Nephron progenitor cell (in vitro differentiated cells): Measurements from ENCODE around the gene RIMS4.

ENCODE experiments used
- DNase-seq: peaks from one replicate; pipeline ENCODE4 v3.0.0; 2021
- H3K27ac Mint-ChIP-seq: 2 replicates; pipeline ENCODE4 v1.8.0; 2021; ENCODE audit warnings: mild to moderate bottlenecking, moderate library complexity, mixed read lengths
- H3K27me3 Mint-ChIP-seq: 2 replicates; pipeline ENCODE4 v1.8.0; 2021; ENCODE audit warnings: mild to moderate bottlenecking, low read depth, mixed read lengths; ENCODE audit not compliant: poor library complexity
- H3K36me3 Mint-ChIP-seq: 2 replicates; pipeline ENCODE4 v1.8.0; 2021; ENCODE audit warnings: low read depth, mixed read lengths
- H3K4me1 Mint-ChIP-seq: 2 replicates; pipeline ENCODE4 v1.8.0; 2021; ENCODE audit warnings: mixed read lengths
- H3K4me3 Mint-ChIP-seq: 2 replicates; pipeline ENCODE4 v1.8.0; 2021; ENCODE audit warnings: mild to moderate bottlenecking, moderate library complexity, mixed read lengths
- H3K9me3 Mint-ChIP-seq: 2 replicates; pipeline ENCODE4 v1.8.0; 2021; ENCODE audit warnings: mild to moderate bottlenecking, moderate library complexity, mixed read lengths
- CTCF ChIP-seq: fragments of 200-600 bp; sonication (generic); IDR thresholded peaks from 2 replicates; pipeline ENCODE4 v1.5.0; 2021; ENCODE audit warnings: antibody characterized with exemption

Gene RIMS4

GRCh38 chr20:44703956-44704488, 106.3 kb downstream of the RIMS4 start:
- Mint-ChIP-seq H3K27ac (peak overlapping the region; percentile 34), H3K27me3 (peaks cover 3% of the 10 kb centered on the region), H3K36me3 (no peaks in the 10 kb centered on the region), H3K9me3 (no peaks in the 10 kb centered on the region), H3K4me3 (no peak overlapping the region), H3K4me1 (peaks cover 42% of the 10 kb centered on the region)
- TF ChIP-seq CTCF: no peak
- no peak for DNase-seq

DNA sequence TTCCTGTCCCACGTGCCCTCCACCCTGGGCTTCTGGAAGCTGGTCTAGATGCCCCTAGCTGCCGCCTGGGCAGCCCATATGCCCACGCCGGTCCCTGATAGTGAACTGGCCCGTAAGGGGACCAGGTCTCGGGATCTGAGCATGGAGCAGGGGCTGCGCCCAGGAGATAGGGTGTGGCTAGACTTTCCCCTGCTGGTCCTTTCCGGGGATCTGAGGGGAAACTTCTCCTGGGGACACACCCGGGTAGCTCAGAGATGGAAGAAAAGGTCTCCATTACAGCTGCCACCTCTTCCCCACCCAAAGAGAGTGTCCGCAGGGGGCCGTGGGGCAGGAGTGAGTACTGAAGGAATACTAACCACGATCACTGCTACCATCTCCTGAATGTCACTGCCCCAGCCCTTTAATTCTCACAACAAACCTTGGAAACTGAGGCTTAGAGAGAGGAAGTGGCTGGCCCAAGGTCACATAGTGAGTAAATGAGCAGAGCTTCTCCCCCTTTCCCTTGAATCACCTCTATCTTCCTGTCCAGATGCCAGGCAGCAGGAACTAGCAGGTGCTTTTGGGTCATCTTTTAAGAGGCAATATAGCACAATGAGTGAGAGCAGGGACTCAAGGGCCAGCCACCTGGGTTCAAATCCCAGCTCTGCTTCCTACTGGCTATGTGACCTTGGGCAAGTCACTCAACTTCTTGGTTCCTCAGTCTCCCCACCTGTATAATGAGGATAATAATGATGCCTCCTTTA, 107.0 kb downstream of the RIMS4 start:
- no peak for DNase-seq
- Mint-ChIP-seq H3K27me3 (peaks cover 3% of the 10 kb centered on the region), H3K27ac (no peak overlapping the region), H3K4me1 (peaks cover 42% of the 10 kb centered on the region), H3K9me3 (no peaks in the 10 kb centered on the region), H3K4me3 (no peak overlapping the region), H3K36me3 (no peaks in the 10 kb centered on the region)
- no peak for TF ChIP-seq CTCF

DNA sequence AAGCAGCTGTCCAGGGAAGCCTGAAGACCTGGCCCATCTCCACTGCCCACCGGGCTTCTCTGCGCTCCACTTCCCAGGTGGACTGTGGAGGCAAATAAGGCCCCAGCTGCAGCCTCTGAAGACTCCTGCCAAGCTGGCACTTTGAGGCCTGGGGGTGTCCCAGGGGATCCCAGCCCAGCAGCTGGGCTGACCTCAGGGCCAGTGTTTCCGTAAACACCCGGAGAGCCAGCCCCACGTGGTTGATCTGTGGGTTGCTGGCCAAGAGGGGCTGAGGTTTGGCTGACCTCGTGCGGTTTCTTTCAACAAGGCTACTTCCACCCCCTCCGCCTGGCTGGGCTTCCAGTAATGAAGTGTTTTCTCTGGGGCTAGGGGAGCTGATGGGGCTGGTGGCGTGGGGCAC, 107.6 kb downstream of the RIMS4 start:
- Mint-ChIP-seq H3K4me1 (peaks cover 42% of the 10 kb centered on the region), H3K27ac (no peak overlapping the region)
- peak; percentile 29 for DNase-seq

GRCh38 chr20:44701858-44702256, 108.5 kb downstream of the RIMS4 start:
- peaks cover 39% of the 10 kb centered on the region for H3K4me1 Mint-ChIP-seq
- no peak overlapping the region for H3K27ac Mint-ChIP-seq
- peaks cover 6% of the 10 kb centered on the region for H3K27me3 Mint-ChIP-seq

More for the DNA sequence above, 107.6 kb downstream of the RIMS4 start:
- Mint-ChIP-seq H3K36me3 (no peaks in the 10 kb centered on the region), H3K4me3 (no peak overlapping the region), H3K9me3 (no peaks in the 10 kb centered on the region), H3K27me3 (peaks cover 3% of the 10 kb centered on the region)
- TF ChIP-seq CTCF: no peak

More at GRCh38 chr20:44701858-44702256, 108.5 kb downstream of the RIMS4 start:
- no peak for DNase-seq
- no peak for TF ChIP-seq CTCF
- Mint-ChIP-seq H3K4me3 (no peak overlapping the region), H3K36me3 (no peaks in the 10 kb centered on the region), H3K9me3 (no peaks in the 10 kb centered on the region)
